Measurements from ENCODE around the gene CCNL1. TPM values are rescaled to one million over a fixed set of nuclear protein-coding genes. Genes with fewer than 3 reads are reported as not detected.
"Not testable (repeated sequence)": the region's sequence is repeated elsewhere in the genome, so short reads cannot be mapped to it uniquely, and the experiment has no call there.

Gene CCNL1
- total RNA-seq, 1 experiment from 2014 or later = 313 TPM

DNA sequence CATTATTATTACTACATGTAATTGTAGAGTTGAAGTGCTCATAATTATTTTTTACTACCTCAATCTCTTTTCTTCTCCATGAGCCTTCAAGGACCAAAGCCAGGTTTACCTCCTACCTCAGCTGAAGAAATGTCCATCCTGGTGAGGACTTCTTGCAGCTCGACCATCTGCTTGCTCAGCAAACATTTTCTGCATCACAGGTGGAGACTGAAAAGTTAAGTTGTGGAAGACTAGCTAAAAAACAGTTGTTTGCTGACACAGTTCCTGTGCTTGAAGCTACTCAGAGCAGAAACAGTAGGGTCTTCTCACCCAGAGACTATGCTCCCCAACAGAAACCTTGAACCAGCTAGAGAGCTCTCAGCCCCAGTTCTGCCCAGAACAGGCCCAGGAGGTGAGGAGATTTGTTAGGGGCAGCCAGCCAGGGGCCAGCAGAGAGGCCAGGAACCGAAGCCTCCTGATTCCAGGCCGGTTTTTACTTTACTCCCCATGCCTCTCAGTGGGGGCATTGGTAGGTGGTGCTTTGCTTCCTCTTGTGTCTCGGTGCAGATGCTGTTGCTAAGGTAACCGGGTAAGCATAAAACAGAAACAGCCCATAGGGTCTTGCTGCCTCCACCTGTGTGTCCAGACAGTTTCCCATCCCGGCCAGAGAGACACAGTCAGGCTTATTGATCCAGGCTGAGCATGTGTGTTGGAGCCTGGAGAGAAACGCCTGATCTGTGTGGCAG lies 54.9 kb downstream of the CCNL1 start:
- DNase-seq (ENCODE audit: low spot score) = no peak

DNA sequence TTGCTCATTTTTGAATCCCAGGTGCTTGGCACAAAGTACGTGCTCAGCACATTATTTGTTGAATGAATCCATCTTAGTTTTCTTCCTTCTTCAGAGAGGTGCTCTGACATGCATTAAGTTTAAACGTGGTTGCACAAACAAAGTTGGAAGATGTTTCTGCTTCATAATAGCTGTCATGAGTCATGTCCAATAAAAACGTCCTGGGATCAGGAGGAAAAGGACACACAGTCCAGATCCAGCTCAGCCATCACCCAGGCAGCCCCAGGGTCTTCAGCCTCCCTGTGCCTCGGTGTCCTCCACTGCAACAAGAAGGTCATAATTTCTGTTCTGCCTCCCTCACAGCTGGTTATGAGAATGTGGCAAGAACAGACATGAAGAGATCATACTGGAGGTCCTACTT lies 55.4 kb downstream of the CCNL1 start:
- DNase-seq (ENCODE audit: low spot score) = no peak

DNA sequence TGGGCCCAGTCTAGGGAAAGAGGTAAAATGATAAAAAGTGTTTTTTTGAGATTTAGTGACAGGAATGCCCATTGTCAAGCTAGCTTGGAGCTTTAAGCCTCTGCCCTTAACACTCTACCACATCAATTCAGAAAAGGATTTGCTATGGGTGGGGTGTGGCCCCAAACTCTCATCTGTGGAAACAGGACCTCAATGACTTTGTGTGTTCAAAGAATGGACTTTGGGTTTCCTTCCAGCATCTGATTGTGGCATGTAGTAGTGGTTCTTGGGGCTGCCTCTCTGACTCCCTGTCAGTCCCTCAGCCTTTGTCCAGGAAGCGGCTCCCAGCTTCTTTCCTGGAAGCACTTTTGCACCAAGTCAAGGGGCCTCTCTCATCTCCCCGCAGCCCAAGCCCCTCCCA lies 56.1 kb downstream of the CCNL1 start:
- no peak for DNase-seq (ENCODE audit: low spot score)

DNA sequence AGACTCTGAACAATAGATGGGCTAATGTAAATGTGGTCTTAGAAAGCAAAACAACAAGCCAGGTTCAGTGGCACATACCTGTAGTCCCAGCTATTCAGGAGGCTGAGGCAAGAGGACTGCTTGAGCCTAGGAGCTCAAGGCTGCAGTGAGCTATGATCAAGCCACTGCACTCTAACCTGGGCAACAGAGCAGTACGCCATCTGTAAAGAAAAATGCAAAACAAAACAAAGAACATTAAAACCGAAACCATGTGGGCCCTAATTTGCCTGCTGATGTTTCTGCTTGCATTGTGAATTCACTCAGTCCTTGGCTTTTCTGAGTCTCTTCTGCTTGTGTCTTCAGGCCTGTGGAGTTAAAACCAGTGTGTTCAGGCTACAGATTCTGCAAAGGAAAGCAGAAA lies 56.7 kb downstream of the CCNL1 start:
- DNase-seq (ENCODE audit: low spot score) = no peak

DNA sequence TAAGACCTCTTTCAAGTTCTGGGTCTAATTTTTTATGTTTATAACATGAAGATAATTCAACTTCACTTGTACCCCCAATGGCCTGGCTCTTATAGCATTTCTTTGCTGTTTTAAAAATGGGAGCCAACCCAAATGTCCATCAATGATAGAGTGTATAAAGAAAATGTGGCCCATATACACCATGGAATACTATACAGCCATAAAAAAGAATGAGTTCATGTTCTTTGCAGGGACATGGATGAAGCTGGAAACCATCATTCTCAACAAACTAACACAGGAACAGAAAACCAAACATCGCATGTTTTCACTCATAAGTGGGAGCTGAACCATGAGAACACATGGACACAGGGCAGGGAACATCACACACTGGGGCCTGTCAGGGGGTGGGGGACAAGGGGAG lies 57.4 kb downstream of the CCNL1 start:
- not testable (repeated sequence) for DNase-seq (ENCODE audit: low spot score)

DNA sequence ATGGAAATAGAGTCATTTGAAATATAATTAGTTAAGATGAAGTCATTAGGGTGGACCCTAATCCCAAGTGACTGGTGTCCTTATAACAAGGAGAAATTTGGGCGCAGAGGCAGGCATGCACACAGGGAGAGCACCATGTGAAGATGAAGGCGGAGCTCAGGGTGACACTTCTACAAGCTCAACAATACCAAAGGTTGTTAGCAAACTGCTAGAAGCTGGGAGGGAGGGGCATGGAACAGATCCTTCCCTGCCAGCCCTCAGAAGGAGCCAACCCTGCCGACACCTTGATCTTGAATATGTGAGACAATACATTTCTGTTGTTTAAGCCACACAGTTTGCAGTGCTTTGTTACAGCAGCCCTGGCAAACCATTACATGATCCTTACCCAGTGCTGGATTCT lies 57.8 kb downstream of the CCNL1 start:
- DNase-seq (ENCODE audit: low spot score) = no peak

DNA sequence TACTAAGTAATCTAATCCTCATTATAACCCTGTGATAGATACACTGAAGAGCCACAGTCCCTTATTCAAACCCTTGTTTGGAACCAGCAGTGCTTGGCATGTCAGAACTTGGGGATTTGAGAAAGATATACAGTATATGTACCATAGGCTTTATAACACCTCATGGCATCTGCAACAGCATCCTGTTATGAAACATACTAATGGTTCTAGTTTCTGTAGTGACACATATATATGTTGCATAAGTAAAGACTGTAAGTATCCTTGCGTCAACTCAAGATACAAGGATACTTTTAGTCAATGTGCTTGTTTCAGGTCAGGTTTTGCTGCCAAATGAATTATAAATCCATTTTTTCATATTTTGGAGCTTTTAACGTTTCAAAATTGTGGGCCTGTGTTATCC lies 58.5 kb downstream of the CCNL1 start:
- no peak for DNase-seq (ENCODE audit: low spot score)

DNA sequence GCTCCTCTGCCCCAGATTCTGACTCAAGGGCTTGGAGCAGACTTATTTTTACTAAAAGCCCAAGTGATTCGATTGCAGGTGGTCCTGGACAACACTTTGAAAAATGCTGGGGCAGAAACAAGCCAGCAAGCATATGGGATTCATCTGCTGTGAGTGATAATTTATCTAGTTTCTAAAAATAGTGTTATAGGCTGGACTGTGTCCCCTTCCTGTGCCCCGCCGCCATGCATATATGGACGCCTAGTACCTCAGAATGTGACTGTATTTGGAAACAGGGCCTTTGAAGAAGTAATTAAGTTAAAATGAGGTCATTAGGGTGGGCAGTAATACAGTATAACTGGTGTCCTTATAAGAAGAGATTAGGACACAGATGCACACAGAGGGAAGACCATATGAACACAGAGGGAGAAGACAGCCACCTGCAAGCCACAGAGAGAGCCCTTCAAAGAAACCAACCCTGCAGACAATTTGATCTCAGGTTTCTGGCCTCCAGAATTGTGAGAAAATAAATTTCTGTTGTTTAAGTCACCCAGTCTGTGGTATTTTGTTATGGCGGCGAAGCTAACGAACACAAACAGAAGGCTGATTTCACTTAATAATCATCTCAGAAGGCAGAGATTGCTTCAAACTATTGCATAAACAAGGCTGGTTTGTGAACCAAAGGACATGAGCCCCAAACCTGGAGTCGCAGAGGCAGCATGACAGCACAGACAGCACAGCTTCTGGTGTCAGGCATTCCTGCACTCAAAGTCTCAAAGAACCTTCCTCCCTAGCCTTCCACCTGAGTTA lies 59.1 kb downstream of the CCNL1 start:
- DNase-seq (ENCODE audit: low spot score) = no peak

DNA sequence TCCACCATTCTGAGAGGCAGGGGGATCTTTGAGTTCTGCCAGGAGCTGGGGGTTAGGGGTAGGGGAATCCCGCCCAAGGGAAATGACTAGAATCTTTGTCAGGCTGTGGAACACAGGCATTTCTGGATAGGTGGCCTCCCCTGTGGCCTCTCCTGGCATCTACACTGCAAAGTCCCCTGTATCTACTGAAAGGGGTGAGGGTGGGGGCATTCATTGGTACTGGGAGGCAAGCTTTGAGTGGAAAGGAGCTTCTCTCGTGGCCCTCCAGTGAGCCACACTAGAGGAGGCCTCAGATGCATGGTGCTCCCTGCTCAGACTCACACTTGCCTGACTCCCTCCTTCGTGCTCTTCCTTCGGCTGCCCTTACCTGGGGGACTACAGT lies 59.9 kb downstream of the CCNL1 start:
- DNase-seq (ENCODE audit: low spot score) = no peak

DNA sequence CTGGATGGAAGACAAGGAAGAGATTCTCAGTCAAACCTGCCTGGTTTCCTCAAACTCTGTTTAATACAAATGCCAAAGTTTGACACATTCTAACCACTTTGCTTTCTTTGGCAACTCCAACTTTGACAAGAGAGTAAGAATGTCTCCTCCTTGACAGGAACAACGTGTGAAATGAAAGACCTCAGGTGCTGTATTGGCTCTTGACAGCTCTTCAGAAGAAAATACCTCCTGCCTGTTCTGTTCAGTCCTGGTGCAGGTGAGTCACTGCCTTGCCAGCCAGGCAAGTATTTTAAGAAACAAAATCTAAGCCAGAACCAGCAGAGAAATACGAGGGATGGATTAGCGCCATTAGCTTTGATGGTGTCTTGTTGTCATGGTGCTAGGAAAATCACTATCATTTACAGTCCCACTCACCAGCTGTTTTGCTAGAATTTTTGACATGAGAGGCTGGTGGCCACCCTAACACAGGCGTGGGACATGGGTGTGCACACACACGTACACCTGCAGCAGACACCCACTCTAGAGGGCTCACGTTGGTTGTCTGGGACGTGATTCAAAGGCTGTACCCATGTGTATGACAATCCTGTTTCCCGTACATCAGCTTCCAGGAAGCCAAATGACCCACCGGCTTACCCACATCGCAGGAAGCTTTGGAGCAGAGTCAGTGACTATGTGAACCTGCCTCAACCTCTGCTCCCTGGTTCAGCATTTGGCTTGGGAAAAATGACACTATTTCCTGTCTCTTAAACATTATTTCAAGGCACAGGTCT lies 60.4 kb downstream of the CCNL1 start:
- DNase-seq (ENCODE audit: low spot score) = no peak

DNA sequence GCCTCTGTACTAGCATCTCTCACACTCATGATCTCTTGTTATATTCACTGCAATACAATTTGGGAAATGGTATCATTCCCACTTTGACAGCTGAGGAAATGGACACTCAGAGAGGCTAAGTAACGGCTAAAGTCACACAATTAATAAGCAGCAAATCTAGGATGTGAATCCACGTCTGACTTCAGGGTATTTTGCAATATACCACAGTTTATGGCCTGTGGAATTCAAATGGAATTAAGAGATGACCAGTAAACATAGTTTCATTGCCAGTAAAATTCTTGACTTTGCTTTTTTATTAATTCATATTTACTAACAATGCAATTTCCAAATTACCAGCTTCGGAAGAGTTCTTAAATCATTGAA lies 61.1 kb downstream of the CCNL1 start:
- no peak for DNase-seq (ENCODE audit: low spot score)

DNA sequence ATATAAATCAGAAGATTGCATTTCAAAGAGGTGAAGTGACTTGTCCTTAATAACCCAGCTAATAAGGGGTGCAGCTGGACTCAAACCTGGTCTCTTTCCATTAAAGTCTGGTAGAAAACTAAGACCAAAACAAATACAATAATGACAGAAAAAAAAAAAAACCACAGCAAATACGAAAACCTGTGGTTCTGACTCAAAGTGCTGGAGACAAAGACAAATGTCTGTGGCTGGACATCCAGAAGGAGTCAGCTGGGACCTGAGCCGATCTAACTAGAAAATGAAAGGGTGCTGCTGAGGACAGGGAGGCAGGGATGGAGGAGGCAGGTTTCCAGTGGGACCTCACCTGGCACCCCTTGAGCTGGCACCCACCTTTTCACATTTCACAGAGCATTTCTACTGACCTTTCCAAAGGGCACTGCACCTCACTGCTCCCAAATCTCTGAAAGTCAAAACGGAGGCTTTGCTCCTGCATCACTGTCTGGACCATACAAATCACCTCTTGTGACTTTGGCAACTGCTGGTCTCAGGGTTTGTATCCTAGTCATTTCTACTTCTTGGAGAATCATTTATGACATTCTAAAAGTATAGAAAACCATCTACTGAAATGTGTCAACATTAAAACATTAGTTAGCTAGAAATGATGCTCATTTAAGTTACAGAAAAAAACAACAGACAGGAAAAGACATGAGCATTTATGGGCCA lies 61.7 kb downstream of the CCNL1 start:
- DNase-seq (ENCODE audit: low spot score) = no peak

Small RNA genes lying within 50 kb of the gene (small RNA-seq; reads per million reads assigned to genes)
- not detected for gene RF00019
- gene RNA5SP146 = not detected
